NCI-H226 (cell line): ENCODE results near the gene CBFA2T2.
"Not testable (repeated sequence)": the region's sequence is repeated elsewhere in the genome, so short reads cannot be mapped to it uniquely, and the experiment has no call there.

Source experiments
- DNase-seq: peaks from one replicate; pipeline ENCODE4 v3.0.0-alpha.2; 2015

The CBFA2T2 gene

DNA sequence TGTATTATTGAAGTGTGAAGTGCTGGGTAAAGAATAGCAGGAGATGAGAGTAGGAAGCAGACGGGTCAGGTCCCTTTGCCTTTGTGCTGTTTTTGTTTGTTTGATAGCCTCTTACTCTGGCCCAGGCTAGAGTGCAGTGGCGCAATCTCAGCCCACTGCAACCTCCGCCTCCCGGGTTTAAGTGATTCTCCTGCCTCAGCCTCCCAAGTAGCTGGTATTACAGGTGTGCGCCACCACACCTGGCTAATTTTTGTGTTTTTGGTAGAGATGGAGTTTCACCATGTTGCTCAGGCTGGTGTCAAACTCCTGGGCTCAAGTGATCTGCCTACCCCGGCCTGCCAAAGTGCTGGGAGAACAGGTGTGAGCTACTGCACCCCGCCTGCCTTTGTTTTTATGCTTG, 18.1 kb downstream of the CBFA2T2 start:
- not testable (repeated sequence) for DNase-seq

DNA sequence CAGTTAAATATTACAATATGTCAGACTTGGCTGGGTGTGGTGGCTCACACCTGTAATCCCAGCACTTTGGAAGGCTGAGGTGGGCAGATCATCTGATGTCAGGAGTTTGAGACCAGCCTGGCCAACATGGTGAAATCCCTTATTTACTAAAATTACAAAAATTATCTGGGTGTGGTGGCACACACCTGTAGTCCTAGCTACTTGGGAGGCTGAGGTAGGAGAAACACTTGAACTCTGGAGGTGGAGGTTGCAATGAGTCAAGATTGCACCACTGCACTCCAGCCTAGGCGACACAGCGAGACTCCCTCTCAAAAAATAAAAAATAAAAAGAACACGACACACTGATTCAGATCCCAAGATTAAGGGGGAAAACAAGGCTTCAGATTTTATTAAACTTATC, 19.2 kb downstream of the CBFA2T2 start:
- not testable (repeated sequence) for DNase-seq

GRCh38 chr20:33511876-33512275, 22.0 kb downstream of the CBFA2T2 start:
- not testable (repeated sequence) for DNase-seq

DNA sequence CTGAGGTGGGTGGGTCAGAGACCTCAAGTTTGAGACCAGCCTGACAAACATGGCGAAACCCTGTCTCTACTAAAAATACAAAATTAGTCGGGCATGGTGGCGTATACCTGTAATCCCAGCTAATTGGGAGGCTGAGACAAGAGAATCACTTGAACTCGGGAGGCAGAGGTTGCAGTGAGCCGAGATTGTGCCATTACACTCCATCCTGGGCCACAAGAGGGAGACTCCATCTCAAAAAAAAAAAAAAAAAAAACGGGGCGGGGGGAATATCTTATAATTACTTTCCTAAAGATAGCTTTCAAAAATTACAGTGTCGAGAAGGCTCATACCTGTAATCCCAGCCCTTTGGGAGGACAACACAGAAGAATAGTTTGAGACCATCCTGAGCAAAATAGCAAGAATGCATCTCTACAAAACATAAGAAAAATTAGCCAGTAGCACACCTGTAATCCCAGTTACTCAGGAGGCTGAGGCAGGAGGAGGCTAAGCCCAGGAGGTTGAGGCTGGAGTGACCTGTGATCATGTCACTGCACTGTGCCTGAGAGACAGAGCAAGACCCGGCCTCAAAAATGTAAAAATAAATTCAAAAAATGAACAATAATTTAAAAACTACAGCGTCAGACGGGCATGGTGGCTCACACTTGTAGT, 25.8 kb downstream of the CBFA2T2 start:
- DNase-seq = no peak

GRCh38 chr20:33516882-33517281, 27.0 kb downstream of the CBFA2T2 start:
- no peak for DNase-seq

GRCh38 chr20:33518071-33518470, 28.2 kb downstream of the CBFA2T2 start:
- DNase-seq = peak; percentile 52

GRCh38 chr20:33521461-33521860, 31.6 kb downstream of the CBFA2T2 start:
- DNase-seq = no peak

- no peak for DNase-seq
Measured at GRCh38 chr20:33522256-33522820, 32.4 kb downstream of the CBFA2T2 start.

DNA sequence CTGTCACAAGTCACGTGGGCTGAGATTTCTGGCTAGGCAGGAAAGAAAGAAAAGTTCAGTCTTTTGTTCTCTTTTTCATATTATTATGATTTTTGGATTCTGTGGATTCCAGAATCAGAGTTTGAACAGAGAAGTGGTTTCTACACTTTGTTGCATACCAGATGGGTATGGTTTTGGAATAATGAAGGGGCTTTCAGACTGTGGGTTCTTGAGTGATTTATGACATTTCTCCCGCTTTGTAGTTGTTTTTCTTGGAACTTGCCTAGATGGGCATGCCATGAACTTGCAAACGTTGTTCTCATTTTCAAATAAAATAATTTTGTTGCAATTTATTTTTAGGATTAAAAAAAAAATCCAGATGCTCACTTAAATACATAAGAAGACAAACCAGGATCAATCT, 34.4 kb downstream of the CBFA2T2 start:
- DNase-seq = no peak

GRCh38 chr20:33526769-33527168, 36.9 kb downstream of the CBFA2T2 start:
- no peak for DNase-seq

DNA sequence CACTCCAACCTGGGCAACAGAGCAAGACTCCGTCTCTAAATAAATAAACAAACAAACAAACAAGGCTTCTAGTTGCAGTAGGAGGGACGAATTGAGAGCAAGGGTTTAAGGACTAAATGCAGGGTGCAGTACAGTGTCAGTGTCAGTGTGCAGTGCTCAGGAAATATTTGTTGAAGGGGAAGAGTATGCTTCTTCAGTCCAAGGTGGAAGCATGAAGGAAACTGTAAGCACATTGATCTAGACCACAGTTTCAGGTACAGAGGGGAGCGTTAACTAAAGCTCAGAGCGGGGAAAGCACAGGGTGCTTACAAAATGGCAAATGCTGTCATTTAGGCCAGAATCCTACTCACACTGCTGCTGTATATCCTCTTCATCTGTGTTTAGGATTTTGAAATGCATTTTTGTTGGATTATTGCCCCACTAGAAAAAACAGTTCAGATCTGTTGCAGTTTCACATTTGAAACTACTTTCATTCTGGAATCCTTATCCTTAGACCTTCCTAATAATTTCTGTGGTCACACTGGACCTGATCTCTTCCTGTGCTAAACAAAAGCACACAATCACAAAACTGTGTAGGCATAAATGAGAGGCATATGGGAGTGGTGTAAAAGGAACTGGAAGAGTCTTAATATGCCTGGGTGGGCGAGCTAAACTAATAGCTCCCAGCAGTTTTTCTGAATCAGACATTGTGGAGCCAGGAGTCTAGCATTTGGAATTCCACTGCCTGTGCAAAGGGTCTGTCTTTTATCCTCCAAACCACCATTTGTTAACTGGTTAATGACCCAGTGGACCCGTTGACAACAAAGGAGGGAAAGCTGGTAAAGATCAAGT, 41.4 kb downstream of the CBFA2T2 start:
- DNase-seq = no peak

GRCh38 chr20:33531885-33532284, 42.0 kb downstream of the CBFA2T2 start:
- no peak for DNase-seq

GRCh38 chr20:33532753-33533459, 43.0 kb downstream of the CBFA2T2 start:
- no peak for DNase-seq

- DNase-seq = not testable (repeated sequence)
Measured at GRCh38 chr20:33535717-33536116, 45.8 kb downstream of the CBFA2T2 start.

DNA sequence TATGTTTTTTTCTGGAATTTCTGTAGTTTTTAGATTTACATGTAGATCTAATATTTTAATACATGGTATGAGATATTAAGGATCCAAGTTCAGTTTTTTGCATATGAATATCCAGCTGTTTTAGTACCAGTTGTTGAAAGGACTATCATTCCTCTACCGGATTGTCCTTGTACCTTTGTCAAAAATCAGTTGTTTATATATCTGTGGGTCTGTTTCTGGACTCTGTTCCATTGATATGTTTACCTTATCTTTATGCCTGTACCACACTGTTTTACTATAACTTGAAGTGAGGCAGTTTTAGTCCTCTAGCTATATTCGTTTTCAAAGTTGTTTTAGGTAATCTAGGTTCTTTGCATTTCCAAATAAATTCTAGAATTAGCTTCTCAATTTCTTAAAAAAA, 47.7 kb downstream of the CBFA2T2 start:
- DNase-seq = no peak

DNA sequence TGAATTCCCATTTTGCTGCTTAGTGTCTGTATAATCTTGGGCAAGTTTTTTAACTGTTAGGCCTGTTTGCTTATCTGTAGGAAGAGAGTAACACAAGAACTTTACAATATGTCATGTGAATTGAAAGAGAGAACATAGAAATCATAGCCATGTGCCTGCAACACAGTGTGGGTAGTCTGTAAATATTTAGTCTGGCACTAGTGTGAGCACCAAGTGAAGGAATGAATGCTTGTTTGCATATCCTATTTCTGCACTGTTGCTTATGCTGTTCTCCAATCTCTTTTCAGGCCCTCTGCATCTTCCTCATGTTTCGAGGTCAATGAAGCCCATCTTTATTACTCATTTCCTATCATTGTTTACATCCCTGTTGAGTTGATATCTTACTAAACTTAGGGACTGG, 49.2 kb downstream of the CBFA2T2 start:
- DNase-seq = no peak

- DNase-seq = no peak
Measured at GRCh38 chr20:33540427-33540826, 50.5 kb downstream of the CBFA2T2 start.

DNA sequence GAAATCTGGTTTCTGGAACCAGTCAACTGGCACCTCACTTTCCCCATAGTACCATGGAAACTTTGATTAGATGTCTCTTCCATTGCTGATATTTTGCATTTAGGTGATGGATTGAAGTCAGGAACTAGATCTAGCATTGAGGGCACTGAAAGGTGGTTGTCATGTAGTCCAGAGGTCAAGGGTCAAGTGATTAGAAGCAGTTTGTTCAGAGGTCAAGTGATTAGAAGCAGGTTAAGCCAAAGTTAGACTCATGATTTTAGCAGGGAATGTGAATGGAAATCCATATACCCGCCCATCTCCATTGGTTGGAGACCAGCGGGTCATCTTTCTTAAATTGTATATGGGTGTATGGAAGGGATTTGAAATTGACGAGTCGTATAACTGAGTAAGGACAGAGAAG, 51.2 kb downstream of the CBFA2T2 start:
- DNase-seq = no peak

GRCh38 chr20:33541797-33542196, 51.9 kb downstream of the CBFA2T2 start:
- no peak for DNase-seq

- no peak for DNase-seq
Measured at GRCh38 chr20:33545763-33546162, 55.9 kb downstream of the CBFA2T2 start.

DNA sequence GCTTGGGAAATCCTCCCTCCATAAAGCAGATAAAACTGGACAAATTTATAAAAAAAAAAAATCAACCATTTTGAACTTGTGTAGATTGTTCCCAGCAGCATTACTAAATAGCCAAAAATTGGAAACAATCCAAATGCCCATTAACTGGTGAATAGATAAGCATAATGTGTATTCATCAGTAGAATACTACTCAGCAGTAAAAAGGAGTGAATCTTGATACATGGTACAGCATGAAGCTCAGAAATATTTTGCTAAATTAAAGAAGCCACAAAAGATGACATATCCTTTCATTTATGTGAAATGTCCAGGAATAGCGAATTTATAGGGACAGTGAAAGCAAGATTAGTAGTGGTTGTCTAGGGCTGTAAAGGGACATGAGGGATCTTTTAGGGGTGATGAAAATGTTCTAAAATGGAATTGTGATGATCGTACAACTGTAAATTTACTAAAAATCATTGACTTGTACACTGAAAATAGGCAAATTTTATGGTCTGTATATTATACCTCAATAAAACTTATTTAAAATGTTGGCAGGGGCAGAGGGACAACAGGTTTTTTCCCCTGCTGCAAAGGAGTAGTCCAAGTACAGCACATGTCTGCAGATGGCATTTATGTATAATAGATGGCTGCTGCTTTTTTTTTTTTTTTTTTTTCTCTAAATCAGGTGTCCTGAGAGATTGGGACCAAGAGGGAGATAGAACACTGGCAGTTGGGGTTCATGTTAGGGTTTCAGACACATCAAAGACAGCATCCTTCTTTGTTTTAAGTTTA, 59.5 kb downstream of the CBFA2T2 start:
- no peak for DNase-seq

DNA sequence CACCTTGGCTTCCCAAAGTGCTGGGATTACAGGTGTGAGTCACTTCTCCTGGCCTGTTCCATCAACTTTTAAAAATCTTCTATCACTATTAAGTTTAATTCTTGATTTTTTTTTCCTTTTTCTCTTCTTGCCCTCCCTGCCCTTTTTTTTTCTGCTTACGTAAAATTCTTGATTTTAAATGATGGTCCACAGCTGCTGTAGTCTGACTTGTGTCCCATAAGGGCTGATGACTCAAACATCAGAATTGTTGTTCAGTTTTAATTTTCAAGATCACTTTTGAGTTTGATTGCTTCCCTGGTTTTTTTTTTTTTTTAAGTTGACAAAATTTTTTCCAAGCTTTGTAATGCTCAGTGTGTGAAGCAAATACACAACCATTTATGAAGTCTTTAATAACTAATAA, 61.9 kb downstream of the CBFA2T2 start:
- DNase-seq = no peak

DNA sequence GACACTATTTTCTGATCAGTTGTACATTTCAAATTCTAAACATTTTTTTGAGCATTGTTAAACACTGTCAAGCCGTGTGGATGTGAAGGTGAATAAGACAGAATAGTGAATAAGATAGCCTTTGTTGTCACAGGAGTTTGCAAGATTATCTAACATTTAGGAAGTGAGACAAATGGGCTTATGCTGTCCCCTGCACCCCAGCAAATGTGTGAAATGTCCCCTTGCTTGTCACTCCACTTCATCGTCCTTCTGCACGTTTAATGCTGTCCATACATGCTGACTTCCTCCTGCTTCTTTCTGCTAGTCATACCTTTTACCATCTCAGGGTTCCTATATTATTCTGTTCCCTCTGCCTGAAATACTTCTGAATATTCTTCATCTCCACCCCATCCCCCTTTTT, 62.6 kb downstream of the CBFA2T2 start:
- DNase-seq = no peak
